Hypothalamus (tissue), 51 donors: ENCODE data around the gene ARHGAP32.
"Not testable (repeated sequence)": the region's sequence is repeated elsewhere in the genome, so short reads cannot be mapped to it uniquely, and the experiment has no call there.

Experiments
- DNase-seq, 51 donors: peaks; one replicate each; lab custom pipeline; 2025; lab: John Stamatoyannopoulos, UW

Gene ARHGAP32

DNA sequence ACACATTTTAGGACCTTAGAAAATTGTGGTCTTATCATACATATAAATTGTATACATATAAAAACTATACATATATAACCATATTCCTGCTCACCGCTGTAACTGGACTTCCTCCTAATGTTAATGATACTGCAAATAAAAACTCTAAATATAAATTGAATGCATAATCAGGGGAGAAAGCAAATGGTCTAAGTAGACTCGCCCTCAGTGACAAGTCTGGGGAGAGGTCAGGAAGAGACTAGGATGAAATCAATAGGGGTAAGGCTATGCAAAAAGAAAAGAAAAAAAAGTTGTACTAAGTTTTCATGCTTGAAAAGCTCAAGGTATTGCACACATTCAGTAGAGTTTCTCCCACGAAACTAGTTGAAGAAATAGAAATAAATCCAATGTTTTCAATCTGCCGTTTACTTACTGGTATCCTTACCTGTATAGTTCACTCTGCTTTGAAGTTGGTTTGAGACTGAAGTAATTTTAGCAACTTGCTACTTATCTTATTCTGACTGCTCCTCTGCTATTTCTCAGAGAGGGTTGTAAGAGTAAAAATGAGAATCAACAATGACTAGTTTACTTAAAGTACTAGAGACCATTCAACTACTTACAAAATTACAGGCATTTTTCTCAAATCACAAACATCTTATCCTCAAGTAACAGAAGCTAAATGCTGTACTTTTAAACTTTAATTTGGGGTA lies 12.2 kb upstream of the ARHGAP32 start:
- DNase-seq = no peak

DNA sequence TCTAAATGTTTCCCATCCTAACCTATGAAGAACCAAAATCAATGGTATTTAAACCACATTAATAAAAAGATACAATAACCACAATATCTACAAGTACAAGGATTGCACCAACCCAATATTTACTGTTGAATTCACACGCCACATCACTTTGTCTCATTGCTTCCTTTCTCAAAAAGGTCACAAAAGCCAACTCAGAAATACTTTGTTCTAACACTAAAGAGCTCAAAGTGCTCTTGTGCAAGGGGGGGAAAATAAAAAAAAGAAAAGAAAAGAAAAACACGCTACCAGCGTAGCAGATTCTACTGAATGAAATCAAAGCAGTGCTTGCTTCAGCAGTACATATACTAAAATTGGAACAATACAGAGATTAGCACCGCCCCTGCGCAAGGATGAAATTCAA lies 10.5 kb upstream of the ARHGAP32 start:
- no peak for DNase-seq

DNA sequence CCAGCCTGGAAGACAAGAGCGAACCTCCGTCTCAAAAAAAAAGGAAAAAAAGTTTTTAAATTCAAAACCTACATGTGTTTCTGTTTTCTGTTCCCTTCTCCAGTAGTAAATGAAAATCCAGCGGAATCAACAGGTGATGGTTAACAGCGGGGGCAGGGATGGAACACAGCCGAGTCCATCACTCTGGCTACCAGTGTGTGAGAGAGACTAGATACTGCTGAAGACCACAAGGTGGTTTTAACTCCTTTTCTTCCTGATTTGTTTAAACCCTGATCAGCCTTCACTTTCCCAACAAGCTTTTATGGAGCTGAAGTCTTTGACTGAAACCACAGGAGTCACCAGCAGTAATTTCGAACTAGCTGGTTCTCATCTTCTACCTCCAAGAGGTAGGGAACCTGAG lies 3.6 kb upstream of the ARHGAP32 start:
- DNase-seq = no peak

DNA sequence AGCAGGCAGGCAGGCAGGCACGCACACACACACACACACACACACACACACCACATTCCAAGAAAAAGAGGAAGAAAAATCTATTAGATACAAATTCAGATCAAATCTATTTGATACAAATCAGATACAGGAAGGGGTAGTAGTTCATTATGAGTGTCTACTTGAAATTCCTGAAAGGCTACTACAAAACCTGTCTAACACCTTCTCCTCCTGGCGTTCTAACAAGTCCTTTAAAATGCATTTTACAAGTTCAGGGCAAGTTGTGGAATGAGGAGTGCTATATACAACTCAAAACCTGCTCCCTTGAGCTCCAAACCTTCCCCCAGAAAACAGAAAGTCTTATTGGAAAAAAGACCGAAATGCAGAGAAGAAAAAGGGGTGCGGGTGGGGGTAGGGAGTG lies 476 bp downstream of the ARHGAP32 start:
- no peak for DNase-seq

DNA sequence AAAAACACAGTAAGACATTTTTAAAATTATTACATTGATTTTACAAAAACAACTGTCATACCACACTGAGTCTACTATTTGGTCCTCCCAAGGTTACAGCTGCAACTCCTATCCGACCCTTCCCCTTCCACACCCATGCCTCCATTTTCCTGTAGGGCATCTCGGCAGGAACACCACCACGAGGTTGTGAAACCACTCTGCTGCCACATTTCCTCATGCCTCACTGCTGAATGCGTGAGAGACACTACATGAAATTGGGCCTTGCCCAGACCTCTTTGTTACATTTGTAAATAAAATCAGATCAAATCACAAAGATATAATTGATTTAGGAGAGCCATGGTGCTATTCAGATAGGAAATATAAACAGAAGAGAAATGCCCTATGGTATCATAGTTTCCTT lies 2.0 kb downstream of the ARHGAP32 start:
- no peak for DNase-seq

DNA sequence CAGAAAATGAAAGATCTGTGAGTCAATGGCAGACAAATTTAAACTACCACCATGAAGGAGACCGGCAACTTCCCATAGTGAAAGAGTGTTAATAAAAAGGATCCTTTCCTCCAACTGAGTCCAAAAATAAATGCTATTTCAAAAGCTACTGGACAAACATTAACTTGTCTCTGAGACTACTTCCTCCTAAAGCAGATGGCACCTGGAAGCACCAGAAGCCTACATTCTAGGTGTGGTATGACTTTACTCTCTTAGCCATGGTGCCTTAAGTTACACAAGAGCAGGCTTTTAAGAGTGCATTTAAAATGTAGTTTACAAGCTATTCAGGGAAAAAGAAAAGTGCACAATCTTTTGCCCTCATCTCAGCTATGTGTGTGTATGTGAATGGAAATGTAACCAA lies 2.5 kb downstream of the ARHGAP32 start:
- no peak for DNase-seq

DNA sequence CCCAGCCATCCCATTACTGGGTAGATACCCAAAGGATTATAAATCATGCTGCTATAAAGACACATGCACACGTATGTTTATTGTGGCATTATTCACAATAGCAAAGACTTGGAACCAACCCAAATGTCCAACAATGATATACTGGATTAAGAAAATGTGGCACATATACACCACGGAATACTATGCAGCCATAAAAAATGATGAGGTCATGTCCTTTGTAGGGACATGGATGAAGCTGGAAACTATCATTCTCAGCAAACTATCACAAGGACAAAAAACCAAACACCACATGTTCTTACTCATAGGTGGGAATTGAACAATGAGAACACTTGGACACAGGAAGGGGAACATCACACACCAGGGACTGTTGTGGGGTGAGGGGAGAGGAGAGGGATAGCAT lies 7.0 kb downstream of the ARHGAP32 start:
- not testable (repeated sequence) for DNase-seq

DNA sequence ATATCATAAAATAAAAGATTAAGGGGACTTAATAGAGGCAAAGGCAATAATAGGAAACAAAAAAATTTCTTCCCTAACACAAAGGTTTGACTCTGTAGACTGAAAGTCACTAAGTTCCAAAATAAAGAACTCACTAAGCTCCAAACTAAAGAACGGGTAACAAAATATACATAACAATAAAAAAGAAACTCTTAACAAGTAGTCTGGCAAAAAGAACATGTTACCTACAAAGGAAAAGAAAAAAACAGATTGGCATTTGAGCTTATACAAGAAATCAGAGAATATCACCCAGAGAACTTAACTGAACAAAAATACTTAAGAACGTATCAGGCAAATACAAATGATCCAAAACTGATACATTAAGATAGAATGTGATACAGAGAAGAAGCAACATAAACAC lies 7.5 kb downstream of the ARHGAP32 start:
- DNase-seq = no peak

DNA sequence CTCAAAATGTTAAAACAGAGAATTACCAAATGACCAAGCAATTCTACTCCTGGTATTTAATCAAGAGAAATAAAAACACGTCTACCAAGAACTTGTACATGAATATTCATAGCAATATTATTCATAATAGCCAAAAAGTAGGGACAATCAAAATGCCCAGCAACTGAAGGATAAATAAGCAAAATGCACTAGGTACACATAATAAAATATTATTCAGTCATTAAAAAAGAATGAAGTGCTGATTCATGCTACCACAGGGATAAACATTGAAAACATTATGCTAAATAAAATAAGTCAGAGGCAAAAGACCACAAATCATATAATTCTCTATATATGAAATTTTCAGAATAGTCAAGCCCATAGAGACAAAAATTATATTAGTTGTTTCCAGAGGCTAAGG lies 24.8 kb downstream of the ARHGAP32 start:
- no peak for DNase-seq

DNA sequence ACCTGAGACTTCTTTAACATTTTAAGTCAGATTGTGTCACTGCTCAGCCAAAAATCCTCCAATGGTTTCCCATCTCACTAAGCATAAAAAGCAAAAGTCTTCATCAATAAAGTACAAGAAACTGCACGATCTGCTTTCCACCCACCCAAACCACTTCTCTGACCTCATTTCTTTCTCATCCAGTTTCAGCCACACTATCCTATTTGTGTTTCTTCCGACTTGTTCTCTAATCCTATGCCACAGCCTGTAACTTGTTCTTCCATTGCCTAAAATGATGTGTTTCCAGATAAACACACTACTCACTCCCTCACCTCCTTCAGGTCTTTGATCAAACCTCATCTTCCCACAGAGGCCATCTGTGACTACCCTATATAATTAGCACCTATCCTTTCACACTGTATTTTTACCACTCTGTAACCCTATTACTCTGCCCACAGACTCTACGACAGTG lies 28.4 kb downstream of the ARHGAP32 start:
- DNase-seq = no peak

DNA sequence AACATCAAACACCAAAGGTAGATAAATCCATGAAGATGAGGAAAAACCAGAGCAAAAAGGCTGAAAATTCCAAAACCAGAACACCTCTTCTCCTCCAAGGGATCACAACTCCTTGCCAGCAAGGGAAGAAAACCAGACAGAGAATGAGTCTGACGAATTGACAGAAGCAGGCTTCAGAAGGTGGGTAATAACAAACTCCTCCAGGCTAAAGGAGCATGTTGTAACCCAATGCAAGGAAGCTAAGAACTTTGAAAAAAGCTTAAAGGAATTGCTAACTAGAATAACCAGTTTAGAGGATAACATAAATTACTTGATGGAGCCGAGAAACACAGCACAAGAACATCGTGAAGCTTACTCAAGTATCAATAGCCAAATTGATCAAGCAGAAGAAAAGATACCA lies 35.0 kb downstream of the ARHGAP32 start:
- DNase-seq = not testable (repeated sequence)

DNA sequence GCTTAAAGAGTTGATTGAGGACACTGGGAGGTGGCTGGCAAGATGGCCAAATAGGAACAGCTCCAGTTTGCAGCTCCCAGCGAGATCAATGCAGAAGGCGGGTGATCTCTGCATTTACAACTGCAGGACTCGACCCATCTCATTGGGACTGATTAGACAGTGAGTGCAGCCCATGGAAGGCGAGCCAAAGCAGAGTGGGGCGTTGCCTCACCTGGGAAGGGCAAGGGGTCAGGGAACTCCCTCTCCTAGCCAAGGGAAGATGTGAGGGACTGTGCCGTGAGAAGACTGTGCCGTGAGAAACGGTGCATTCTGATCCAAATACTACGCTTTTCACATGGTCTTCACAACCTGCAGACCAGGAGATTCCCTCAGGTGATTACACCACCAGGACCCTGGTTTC lies 36.4 kb downstream of the ARHGAP32 start:
- DNase-seq = no peak

DNA sequence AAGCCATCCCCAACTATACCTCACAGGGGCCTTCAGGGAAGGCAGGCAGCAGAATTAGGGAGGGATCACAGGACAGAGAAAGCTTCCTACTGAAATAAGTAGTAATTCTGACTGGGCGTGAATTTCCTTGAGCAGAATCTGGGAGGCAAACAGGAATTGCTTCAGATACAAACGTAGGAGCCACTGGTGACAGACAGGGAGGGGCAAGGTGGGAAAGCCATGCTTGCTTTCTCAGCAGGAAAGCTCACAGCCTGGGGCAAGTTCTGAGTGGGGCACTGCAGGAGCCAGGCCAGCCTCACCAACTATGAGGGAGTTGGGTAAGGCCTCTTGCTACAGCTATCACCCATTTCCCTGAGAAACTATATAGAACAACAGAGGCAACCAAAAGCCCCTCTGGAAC lies 43.6 kb downstream of the ARHGAP32 start:
- no peak for DNase-seq

DNA sequence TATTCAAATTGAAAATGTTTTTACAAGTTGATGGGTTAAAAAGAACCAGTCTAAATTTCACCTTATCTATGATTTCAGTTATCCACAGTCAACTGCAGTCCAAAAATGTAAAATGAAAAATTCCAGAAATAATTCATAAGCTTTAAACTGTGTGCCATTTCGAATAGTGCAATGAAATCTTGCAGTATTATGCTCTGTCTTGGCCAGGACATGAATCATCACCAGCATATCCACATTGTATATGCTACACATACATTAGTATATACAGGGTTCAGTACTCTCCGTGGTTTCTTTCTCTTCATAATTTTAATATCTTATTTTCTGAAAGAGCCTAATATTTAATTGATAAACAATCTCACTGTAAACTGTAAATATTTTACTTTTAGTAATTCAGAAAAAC lies 45.9 kb downstream of the ARHGAP32 start:
- DNase-seq = no peak

DNA sequence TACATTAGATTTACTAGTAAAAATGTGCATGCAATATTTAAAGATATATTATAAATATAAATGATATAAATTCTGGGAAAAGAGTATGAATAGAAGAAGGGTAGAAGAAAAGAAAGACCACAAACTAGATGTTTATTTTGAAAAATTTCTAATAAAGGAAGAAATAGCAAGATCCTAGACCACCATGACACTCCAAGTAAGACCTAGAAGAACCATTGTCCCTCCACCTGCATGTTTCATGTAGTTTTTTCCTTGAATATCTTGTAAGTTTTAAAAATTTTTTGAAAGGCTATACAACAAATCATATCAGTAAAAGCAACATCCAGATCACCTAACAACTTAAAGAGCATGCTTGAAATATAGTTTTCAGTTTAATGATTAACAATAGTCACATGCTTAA lies 46.8 kb downstream of the ARHGAP32 start:
- DNase-seq = no peak

DNA sequence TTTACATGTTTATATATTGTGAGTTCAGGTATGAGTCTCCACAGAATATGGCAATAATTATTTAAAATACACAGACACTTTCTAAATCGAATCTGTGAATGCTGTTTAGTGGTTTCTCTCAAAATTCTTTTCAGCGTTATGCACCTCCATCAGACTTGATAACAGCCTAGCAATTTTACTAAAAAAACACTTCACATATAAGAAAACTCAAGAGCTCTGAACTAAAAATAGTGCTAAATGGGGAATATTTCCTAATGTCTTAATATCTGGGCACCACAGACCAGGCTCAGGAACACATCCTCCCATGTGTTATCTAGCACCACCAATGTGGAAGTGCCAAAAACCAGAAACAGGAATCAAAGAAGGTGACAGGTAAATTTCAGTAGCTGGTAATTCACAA lies 47.9 kb downstream of the ARHGAP32 start:
- DNase-seq = no peak

DNA sequence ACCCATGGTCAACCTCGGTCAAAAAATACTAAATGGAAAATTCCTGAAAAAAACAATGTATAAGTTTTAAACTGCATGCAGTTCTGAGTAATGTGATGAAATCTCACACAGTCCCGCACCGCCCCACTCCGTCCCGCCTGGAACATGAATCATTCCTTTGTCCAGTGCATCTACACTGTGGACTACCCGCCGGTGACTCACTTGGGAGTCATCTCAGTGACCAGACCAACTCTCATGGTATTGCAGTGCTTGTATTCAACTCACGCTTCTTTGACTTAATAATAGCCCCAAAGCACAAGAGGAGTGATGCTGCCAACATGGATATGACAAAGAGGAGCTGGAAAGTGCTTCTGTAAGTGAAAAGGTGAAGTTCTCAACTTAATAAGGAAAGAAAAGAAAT lies 48.8 kb downstream of the ARHGAP32 start:
- DNase-seq = peak in 43 of 51 donors; percentile 1 to 87 (median 33)

DNA sequence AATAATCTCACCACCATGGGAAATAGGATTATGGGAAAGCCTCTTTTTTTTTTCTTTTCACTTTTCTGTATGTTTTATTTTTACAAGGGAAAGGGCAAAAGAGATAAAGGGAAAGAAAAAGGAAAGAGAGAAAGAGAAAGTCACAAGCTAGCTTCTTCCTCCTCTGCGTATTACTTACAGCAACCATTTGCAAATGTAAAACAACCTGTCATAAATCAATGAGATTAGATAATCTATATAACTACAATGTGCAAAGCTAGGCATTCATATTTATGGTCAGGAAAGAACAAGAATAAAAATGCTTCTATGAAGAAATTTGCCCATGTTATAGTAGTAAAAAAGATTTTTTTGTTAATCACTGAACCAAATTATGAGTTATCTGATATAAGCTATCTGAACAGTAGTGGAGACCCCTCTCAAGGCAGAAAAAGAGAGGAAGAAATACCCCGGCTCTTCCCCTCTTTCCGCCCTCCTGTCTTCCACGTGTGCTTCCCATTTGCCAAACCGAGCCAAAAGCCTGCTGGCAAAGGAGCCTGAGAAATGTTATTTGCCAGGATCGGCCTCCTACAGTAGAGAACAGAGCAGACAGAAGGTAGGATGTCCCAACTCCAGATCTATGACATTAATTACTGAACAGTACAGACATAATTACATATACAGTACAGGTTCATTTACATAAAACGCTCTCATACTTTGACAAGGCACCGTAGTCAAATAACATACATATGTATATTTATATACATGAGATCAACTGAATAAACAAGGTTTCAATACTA lies 50.2 kb downstream of the ARHGAP32 start:
- DNase-seq = no peak

DNA sequence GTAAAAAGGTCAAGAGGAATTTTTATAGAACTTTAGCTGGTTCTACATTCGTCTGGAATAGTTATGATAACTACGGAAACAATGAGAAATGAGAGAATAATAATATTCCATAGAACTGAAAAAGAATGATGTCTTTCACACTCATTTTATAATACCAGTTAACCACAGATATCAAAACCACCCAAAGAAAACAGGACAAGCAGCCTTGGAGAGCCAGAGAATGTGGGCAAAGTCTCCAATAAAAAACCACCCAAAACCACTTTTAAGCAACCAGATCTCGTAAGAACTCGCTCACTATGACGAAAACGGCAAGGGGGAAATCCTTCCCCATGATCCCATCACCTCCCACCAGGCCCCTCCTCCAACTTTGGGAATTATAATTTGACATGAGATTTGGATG lies 60.8 kb downstream of the ARHGAP32 start:
- no peak for DNase-seq

DNA sequence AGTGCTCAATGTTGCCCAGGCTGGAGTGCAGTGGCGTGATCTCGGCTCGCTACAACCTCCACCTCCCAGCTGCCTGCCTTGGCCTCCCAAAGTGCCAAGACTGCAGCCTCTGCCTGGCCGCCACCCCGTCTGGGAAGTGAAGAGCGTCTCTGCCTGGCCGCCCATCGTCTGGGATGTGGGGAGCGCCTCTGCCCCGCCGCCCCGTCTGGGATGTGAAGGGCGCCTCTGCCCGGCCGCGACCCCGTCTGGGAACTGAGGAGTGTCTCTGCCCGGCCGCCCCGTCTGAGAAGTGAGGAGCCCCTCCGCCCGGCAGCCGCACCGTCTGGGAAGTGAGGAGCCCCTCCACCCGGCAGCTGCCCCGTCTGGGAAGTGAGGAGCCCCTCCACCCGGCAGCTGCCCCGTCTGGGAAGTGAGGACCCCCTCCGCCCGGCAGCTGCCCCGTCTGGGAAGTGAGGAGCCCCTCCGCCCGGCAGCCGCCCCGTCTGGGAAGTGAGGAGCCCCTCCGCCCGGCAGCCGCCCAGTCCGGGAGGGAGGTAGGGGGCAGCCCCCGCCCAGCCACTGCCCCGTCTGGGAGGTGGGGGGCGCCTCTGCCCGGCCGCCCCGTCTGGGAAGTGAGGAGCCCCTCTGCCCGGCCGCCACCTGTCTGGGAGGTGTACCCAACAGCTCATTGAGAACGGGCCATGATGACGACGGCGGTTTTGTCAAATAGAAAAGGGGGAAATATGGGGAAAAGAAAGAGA lies 63.1 kb downstream of the ARHGAP32 start:
- DNase-seq = not testable (repeated sequence)

DNA sequence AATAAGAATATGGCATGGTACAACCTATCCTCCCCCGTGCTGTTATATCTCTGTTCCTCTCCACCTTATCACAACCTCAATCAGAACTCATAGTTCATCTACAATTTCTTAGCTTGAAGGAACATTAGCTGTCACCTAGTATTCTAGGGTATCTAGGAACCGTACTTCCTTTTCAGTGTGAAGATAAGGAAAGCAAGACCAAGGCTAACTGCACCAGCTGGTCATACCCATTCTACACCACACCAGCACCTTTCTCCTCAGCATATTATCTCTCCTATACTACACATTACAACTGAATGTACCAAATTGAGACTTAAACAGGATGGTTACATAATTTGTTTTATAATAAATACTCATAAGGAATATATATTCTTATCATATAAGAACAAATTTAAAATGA lies 73.1 kb downstream of the ARHGAP32 start:
- DNase-seq = no peak
